Measurements from ENCODE around the gene TYMP.

DNA sequence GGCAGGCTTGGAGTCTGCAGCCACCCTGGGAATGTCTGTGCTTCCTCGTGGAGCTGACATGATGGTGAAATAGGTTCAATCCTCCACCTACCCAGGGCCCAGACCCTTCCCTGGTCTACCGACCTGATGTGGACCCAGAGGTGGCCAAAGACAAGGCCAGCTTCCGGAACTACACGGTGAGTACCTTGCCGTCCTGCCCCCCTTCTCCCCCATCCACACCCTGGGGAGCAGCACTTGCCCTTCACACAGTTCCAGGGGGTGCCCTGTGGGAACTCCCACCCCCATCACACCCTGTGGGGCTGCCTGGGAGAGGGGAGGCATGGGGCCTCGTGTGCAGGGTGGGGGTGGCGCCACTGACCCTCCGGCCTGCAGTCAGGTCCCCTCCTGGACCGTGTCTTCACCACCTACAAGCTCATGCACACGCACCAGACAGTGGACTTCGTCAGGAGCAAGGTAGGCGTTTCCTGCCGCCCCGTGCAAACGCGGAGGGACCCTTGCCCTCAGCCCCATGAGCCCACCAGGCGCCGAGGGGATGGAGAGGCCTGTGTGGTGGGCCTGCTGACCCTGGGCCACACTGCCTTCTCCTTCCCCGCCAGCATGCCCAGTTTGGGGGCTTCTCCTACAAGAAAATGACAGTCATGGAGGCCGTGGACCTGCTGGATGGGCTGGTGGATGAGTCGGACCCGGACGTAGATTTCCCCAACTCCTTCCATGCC, 42.4 kb downstream of the TYMP start:
- TF ChIP-seq, protein P1, sequence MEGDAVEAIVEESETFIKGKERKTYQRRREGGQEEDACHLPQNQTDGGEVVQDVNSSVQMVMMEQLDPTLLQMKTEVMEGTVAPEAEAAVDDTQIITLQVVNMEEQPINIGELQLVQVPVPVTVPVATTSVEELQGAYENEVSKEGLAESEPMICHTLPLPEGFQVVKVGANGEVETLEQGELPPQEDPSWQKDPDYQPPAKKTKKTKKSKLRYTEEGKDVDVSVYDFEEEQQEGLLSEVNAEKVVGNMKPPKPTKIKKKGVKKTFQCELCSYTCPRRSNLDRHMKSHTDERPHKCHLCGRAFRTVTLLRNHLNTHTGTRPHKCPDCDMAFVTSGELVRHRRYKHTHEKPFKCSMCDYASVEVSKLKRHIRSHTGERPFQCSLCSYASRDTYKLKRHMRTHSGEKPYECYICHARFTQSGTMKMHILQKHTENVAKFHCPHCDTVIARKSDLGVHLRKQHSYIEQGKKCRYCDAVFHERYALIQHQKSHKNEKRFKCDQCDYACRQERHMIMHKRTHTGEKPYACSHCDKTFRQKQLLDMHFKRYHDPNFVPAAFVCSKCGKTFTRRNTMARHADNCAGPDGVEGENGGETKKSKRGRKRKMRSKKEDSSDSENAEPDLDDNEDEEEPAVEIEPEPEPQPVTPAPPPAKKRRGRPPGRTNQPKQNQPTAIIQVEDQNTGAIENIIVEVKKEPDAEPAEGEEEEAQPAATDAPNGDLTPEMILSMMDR (IDR thresholded peaks at IDR 0.05), result no peak
- no peak for TF ChIP-seq POLR2A (IDR thresholded peaks at IDR 0.05; ENCODE audit: low read depth)
